ENCODE data around the gene FAM168A.

Gene FAM168A

GRCh38 chr11:73597956-73598718, at the start of gene FAM168A:
Gene FAM168A (minus strand): TSS chr11:73598112. CDS start chr11:73468474, 129,638 bp downstream.
- DNase-seq = peak; percentile 74

DNA sequence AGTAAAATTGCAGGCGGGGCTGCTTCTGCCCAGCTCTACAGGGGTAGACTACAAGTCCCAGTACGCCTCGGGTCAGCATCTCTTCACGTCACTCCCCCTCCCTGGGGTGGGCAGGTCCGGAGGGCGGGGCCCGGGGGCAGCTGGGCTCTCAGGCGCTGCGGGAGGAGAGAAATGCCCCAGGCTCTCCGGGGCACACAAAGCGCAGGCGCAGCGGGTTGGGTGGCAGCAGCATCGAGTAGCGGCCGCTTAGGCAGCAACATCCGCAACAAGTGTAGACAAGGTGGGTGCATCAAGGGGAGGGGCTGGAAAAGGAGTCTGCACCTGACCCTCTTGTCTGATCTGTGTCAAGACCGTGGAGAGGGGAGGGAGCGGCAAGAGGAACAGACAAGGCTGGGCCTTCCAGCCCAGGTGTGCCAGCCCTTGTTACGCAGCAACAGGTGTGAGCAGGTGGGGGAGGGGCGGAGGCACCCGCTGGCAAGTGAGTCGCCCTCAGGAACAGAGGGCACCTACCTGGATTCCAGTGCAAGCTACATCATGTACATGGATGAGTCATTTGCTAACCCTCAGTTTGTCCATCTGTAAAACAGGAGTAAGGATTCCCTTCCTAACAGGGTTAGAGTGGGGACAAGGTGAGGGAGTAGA, 49.7 kb upstream of the FAM168A start:
- DNase-seq = no peak

DNA sequence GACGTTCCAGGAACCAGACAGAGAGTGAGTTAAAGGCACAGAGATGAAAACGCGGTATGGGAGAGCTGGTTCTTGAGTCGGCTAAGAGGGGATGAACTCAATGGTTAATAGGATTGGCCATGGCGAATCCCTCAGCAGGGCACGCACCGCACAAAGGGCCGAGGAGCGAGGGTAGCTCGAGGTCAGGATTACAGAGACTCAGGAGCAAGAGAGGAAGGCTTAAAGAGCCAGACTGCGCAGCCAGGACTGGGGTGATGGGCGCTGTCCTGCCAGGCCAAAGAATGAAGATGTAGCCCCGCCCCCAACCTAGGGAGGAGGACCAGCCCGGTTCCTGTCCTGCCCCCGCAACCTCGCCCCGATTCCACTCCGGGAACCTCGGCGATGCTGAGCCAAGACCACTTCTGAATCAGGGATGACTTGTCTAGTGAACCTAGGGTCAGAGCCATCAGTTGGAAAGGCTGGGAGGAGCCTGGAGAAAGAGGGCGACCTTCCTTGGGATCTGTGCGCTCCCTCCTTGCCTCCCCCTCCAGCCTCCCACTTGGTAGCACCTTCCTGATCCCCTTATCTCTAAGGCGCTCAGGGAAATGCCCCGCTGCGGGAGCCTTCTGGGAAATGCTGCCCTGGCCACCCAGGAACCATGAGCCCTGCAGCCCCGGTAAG, 48.2 kb upstream of the FAM168A start, which contains the start of gene PLEKHB1:
TSS of gene PLEKHB1 (plus strand) at position 610 of the 660 bp plus-strand sequence. CDS start at position 638, 28 bp downstream.
- DNase-seq = no peak

GRCh38 chr11:73645121-73645969, 47.4 kb upstream of the FAM168A start:
- DNase-seq = no peak

DNA sequence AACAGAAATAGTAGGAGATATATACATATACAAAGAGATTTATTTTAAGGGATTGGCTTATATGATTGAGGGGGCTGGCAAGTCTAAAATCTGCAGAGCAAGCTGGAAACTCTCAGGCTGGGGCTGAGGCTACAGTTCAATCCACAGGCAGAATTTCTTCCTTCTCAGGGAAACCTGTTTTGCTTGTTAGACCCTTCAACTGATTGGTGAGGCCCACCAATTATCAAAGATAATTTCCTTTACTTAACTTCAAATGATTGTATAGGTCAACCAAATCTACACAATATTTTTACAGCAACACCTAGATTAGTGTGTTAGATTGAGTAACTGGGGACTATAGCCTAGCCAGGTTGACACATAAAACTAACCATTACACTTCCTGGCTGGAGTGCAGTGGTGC, 43.8 kb upstream of the FAM168A start:
- no peak for DNase-seq

- no peak for DNase-seq
Measured at GRCh38 chr11:73640592-73640991, 42.7 kb upstream of the FAM168A start.

GRCh38 chr11:73637012-73637411, 39.1 kb upstream of the FAM168A start:
- DNase-seq = no peak

GRCh38 chr11:73636249-73636648, 38.3 kb upstream of the FAM168A start:
- no peak for DNase-seq

DNA sequence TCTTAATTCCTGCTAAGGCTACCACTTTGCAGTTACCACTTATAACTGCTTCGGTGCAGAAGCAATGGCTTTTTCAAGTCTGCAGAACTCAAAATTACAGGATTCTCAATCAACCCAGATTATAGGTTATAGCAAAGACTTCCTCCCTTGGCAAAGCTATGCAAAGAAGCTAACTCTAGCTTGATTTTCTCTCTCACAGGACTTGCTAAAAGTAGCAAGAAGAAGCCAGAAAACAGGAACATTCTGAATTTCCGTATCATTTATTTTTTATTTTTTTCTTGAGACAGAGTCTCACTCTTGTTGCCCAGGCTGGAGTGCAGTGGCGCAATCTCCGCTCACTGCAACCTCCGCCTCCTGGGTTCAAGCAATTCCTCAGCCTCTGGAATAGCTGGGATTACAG, 37.8 kb upstream of the FAM168A start:
- no peak for DNase-seq

DNA sequence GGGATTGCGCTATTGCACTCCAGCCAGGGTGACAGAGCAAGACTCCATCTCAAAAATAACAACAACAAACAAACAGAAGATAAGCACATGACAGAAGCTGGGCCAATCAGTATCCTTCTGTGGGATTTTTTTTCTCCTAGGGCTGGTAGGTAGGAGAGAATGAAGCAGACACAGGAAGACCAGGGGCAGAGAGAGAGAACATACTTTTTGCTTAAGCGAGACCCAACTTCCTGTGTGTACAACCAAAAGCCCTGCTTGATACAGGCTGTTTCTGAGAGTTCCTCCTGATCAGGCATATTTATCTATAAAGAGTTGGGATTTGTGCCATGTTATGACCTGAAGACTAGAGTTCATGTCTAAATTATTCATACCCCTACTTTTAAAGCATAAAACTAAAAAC, 36.1 kb upstream of the FAM168A start:
- no peak for DNase-seq

DNA sequence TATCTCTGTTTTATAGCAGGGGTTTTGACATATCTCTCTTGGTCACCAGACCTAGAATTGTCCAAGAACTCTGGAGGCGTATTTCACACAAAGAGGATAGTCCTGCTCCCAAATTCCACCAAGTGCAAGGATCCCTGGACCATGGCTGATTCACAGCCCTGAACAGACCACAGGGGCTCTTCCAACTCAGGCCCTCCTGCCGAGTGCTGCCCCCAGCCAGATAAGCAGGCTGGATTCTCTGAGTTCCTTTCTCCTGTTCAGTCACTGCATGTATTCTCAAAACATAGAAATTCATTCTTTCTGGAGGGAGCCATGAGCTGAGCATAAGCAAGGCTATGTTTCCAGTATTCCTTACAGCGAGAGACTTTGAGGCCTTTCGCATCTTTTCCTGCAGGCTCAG, 35.1 kb upstream of the FAM168A start:
- no peak for DNase-seq

DNA sequence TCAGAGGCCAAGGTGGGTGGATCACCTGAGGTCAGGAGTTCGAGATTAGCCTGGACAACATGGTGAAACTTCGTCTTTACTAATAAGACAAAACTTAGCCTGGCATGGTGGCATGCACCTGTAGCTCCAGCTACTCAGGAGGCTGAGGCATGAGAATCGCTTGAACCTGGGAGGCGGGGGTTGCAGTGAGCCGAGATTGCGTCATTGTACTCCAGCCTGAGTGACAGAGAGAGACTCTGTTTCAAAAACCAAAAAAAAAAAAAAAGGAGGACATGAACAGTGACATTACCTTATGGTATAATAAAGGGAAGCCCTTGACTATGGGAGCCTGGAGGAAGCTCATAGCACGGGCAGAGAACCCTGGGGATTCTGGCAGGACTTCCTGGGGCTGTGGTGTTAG, 32.0 kb upstream of the FAM168A start:
- no peak for DNase-seq

DNA sequence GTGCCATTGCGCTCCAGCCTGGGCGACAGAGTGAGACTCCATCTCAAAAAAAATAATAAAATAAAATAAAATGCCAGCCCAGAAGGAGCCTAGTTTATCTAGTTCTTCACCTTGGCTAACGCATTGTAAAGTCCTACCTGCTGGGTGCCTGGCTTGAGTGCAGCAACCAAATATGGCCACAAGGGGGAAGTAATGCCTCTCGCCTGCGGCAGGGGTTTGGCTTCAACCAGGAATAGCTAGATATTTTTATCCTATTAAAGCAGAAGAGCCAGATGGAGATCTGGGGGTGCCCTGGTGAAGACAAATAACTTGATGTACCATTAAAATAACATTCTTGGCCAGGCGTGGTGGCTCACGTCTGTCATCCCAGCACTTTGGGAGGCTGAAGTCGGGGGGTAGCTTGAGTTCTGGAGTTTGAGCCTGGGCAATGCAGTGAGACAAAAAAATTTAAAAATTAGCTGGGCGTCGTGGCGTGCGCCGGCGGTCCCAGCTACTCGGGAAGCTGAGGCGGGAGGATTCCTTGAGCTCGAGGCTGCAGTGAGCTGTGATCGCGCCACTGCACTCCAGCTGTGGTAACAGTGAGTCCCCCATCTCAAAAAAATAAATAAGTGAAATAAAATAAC, 27.9 kb upstream of the FAM168A start:
- no peak for DNase-seq

DNA sequence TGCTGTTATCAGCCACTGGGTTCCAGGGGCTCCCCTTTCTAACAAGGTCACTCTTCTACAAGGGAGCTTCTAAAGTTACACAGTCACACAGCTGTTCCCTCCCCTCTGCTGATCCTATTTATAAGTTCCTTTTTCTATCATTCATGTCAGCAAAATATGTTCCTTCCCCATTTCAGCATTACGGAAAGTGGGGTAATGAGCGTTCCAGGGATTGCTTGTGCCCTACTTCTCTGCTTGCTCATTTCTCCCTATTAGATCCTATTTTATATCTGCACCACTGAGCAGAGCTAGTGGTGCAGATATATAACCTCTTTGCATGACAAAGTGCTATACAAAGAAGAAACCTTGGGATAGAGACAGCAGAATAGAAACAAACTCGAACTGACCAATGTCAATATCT, 25.8 kb upstream of the FAM168A start:
- no peak for DNase-seq

GRCh38 chr11:73622926-73623593, 25.1 kb upstream of the FAM168A start:
- no peak for DNase-seq

DNA sequence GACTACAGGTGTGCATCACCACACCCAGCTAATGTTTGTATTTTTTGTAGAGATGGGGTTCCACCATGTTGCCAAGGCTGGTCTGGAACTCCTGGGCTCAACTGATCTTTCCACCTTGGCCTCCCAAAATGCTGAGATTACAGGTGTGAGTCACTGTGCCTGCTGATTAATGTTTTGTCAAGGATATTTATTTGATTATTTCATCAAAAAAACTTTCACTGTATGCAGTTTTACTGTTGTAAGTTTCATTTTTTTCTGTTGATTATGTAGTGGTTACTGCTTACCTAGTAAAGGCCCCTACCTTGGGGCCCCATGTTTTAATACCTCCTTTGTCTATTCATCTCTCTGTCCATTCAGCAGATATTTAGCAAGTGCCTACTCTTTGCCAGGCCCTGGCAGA, 16.7 kb upstream of the FAM168A start:
- no peak for DNase-seq

GRCh38 chr11:73612601-73613140, 14.8 kb upstream of the FAM168A start:
- no peak for DNase-seq

- no peak for DNase-seq
Measured at GRCh38 chr11:73598719-73599379, 937 bp upstream of the FAM168A start.

GRCh38 chr11:73597336-73597955, 466 bp downstream of the FAM168A start:
- no peak for DNase-seq

- no peak for DNase-seq
Measured at GRCh38 chr11:73596547-73596946, 1.4 kb downstream of the FAM168A start.

- DNase-seq = no peak
Measured at GRCh38 chr11:73592640-73593039, 5.3 kb downstream of the FAM168A start.
